ENCODE measurements around the gene ITPR2.

GRCh38 chr12:26696613-26697092 lies 136.3 kb downstream of the ITPR2 start:
- TF ChIP-seq, protein P1, sequence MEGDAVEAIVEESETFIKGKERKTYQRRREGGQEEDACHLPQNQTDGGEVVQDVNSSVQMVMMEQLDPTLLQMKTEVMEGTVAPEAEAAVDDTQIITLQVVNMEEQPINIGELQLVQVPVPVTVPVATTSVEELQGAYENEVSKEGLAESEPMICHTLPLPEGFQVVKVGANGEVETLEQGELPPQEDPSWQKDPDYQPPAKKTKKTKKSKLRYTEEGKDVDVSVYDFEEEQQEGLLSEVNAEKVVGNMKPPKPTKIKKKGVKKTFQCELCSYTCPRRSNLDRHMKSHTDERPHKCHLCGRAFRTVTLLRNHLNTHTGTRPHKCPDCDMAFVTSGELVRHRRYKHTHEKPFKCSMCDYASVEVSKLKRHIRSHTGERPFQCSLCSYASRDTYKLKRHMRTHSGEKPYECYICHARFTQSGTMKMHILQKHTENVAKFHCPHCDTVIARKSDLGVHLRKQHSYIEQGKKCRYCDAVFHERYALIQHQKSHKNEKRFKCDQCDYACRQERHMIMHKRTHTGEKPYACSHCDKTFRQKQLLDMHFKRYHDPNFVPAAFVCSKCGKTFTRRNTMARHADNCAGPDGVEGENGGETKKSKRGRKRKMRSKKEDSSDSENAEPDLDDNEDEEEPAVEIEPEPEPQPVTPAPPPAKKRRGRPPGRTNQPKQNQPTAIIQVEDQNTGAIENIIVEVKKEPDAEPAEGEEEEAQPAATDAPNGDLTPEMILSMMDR (IDR thresholded peaks at IDR 0.05; ENCODE audit: low read length): no peak
- no peak for TF ChIP-seq EZH2 (optimal IDR thresholded peaks at IDR 0.05; ENCODE audit: low read depth, low read length)
- TF ChIP-seq EZH2phosphoT487 (IDR thresholded peaks at IDR 0.05; ENCODE audit: low read length): no peak

All from MM.1S (cell line).